Measurements from ENCODE around the gene FOXRED1. TPM values are rescaled to one million over a fixed set of nuclear protein-coding genes. Genes with fewer than 3 reads are reported as not detected.

FOXRED1 gene
- total and polyA plus RNA-seq, 10 of the 15 experiments (the other 5 are each of a cell fraction or from before 2014, with no cell fraction given), result 9.9 to 67.7 (median 38.0) TPM

DNA sequence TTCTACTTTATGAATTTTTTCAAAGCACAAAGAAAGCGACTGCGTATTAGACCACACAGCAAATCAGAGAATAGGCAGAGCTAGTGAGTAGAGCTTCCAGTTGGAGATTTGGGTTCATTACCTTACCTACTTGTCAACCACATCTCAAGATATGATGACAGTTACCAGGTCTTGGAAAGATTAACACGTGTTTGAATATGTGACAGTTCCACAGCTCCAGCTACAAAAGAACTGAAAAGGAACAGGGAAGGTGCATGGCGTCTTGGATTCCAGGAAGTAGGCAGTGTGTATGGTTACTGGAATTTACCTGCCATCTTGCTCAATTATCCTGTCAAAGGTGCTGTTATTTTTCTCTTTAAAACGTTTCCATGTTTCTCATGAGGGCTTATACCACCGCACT, 19.3 kb downstream of the FOXRED1 start:
- no peak overlapping the region for H2AFZ ChIP-seq (ENCODE audit: control insufficient read depth, low read depth, low read length)
- H3K4me3 ChIP-seq, result no peak overlapping the region
- H3K27ac ChIP-seq (ENCODE audit: control insufficient read depth, insufficient read depth), result no peak overlapping the region
- POLR2A ChIA-PET, result no interaction called here
- FAIRE-seq (no peak), ATAC-seq (no peak), DNase-seq (ENCODE audit: low read depth, low spot score) (no peak)
- no peak overlapping the region for H3K4me2 ChIP-seq (ENCODE audit: control insufficient read depth, insufficient read depth)
- no peaks in the 10 kb centered on the region for H4K20me1 ChIP-seq (ENCODE audit: control insufficient read depth, insufficient read depth)
- H3K4me1 ChIP-seq (ENCODE audit: control insufficient read depth, insufficient read depth, low read length), result peaks cover 16% of the 10 kb centered on the region
- peaks cover 6 to 10% of the 10 kb centered on the region in 2 experiments; a peak in 3 of 4 replicates for H3K36me3 ChIP-seq (ENCODE audit: control insufficient read depth in 2 of 2, insufficient read depth in 2 of 2, low read length in 1 of 2)
- RAD21 ChIA-PET (ENCODE audit: unreplicated experiment), result no interaction called here
- H3K9ac ChIP-seq (ENCODE audit: control insufficient read depth, insufficient read depth, low read length), result no peak overlapping the region
- BruUV-seq (replicated peaks), result no TSS peak
- CTCF ChIA-PET, result no interaction called here
- intact Hi-C loops (cut with micrococcal nuclease; ENCODE audit: unreplicated experiment), result no loop called here
- SMC1A ChIA-PET (ENCODE audit: uncharacterized antibody, unreplicated experiment), result no interaction called here
- no peaks in the 10 kb centered on the region for H3K9me3 ChIP-seq (replicated peaks; ENCODE audit: control insufficient read depth, insufficient read depth, low read length)
- peaks cover 6% of the 10 kb centered on the region for H3K79me2 ChIP-seq (ENCODE audit: control insufficient read depth, insufficient read depth, low read length)
- TF ChIP-seq MAX (IDR thresholded peaks at IDR 0.05; ENCODE audit: low read depth, low read length) (no peak), ZNF207 (IDR thresholded peaks at IDR 0.05; ENCODE audit: borderline replicate concordance) (no peak), TAF1 (IDR thresholded peaks at IDR 0.05; ENCODE audit: borderline replicate concordance, low read depth, low read length) (no peak)
- TF ChIP-seq, protein P1, sequence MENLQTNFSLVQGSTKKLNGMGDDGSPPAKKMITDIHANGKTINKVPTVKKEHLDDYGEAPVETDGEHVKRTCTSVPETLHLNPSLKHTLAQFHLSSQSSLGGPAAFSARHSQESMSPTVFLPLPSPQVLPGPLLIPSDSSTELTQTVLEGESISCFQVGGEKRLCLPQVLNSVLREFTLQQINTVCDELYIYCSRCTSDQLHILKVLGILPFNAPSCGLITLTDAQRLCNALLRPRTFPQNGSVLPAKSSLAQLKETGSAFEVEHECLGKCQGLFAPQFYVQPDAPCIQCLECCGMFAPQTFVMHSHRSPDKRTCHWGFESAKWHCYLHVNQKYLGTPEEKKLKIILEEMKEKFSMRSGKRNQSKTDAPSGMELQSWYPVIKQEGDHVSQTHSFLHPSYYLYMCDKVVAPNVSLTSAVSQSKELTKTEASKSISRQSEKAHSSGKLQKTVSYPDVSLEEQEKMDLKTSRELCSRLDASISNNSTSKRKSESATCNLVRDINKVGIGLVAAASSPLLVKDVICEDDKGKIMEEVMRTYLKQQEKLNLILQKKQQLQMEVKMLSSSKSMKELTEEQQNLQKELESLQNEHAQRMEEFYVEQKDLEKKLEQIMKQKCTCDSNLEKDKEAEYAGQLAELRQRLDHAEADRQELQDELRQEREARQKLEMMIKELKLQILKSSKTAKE (IDR thresholded peaks at IDR 0.05; ENCODE audit: low read depth, poor library complexity, severe bottlenecking), result no peak
- 55% methylated on average over 6 of the region's 6 CpGs for WGBS (ENCODE audit: insufficient coverage, insufficient replicate concordance, low lambda C conversion rate, missing lambda C conversion rate)
- H3K27me3 ChIP-seq (replicated peaks in 1 of 2; ENCODE audit: control insufficient read depth in 2 of 2, insufficient read depth in 2 of 2, low read length in 1 of 2), result no peaks in the 10 kb centered on the region
- in situ Hi-C loops (cut with MboI), result no loop called here

GRCh38 chr11:126290887-126291286, 21.9 kb downstream of the FOXRED1 start:
- H3K27me3 ChIP-seq (replicated peaks in 1 of 2; ENCODE audit: control insufficient read depth in 2 of 2, insufficient read depth in 2 of 2, low read length in 1 of 2), result no peaks in the 10 kb centered on the region
- ChIA-PET RAD21 (ENCODE audit: unreplicated experiment) (no interaction called here), SMC1A (ENCODE audit: uncharacterized antibody, unreplicated experiment) (interaction anchor here (0.7 to 1.9 kb wide), 3 partner anchors 9 to 21 kb away, joined by 3 to 6 read pairs (median 6); no protein-coding TSS in a partner anchor), CTCF (interaction anchor here (1.3 to 1.5 kb wide), 2 partner anchors 8 to 19 kb away, joined by 3 to 5 read pairs; no protein-coding TSS in a partner anchor), POLR2A (interaction anchor here (1.3 kb wide), 1 partner anchor 8 kb away, joined by 4 read pairs; no protein-coding TSS in a partner anchor)
- H3K4me1 ChIP-seq (ENCODE audit: control insufficient read depth, insufficient read depth, low read length), result peaks cover 8% of the 10 kb centered on the region
- H3K4me3 ChIP-seq, result no peak overlapping the region
- ATAC-seq, result no peak
- no peaks in the 10 kb centered on the region for H4K20me1 ChIP-seq (ENCODE audit: control insufficient read depth, insufficient read depth)
- in situ Hi-C loops (cut with MboI) (no loop called here), intact Hi-C loops (cut with micrococcal nuclease; ENCODE audit: unreplicated experiment) (no loop called here)
- H2AFZ ChIP-seq (ENCODE audit: control insufficient read depth, low read depth, low read length), result no peak overlapping the region
- H3K9ac ChIP-seq (ENCODE audit: control insufficient read depth, insufficient read depth, low read length), result no peak overlapping the region
- H3K27ac ChIP-seq (ENCODE audit: control insufficient read depth, insufficient read depth), result no peak overlapping the region
- H3K9me3 ChIP-seq (replicated peaks; ENCODE audit: control insufficient read depth, insufficient read depth, low read length), result no peaks in the 10 kb centered on the region
- no TSS peak for BruUV-seq (replicated peaks)
- TF ChIP-seq NFXL1 (IDR thresholded peaks at IDR 0.05; ENCODE audit: borderline replicate concordance) (no peak), ESRRA (IDR thresholded peaks at IDR 0.05; ENCODE audit: low read length) (no peak), ZNF24 (IDR thresholded peaks at IDR 0.05) (no peak), CHD1 (IDR thresholded peaks at IDR 0.05; ENCODE audit: low read depth, low read length) (no peak), GATAD2B (conservative IDR thresholded peaks at IDR 0.05; ENCODE audit: low read depth) (no peak), MXI1 (IDR thresholded peaks at IDR 0.05; ENCODE audit: low read depth, low read length) (no peak)
- TF ChIP-seq, protein P1 (IDR thresholded peaks at IDR 0.05; ENCODE audit: low read depth, poor library complexity, severe bottlenecking), result no peak
- 97% methylated on average over 12 of the region's 12 CpGs for WGBS (ENCODE audit: insufficient coverage, insufficient replicate concordance, low lambda C conversion rate, missing lambda C conversion rate)
- no peak for DNase-seq (ENCODE audit: low read depth, low spot score)
- FAIRE-seq, result no peak
- peaks cover 8 to 10% of the 10 kb centered on the region in 2 experiments; a peak in 3 of 4 replicates for H3K36me3 ChIP-seq (ENCODE audit: control insufficient read depth in 2 of 2, insufficient read depth in 2 of 2, low read length in 1 of 2)
- no peaks in the 10 kb centered on the region; the same call in 1 of the 2 replicates for H3K79me2 ChIP-seq (ENCODE audit: control insufficient read depth, insufficient read depth, low read length)
- no peak overlapping the region for H3K4me2 ChIP-seq (ENCODE audit: control insufficient read depth, insufficient read depth)

All from GM12878 (cell line).